HG02610 (cell line): ENCODE data around the gene RMND5A.

Experiments used
- ATAC-seq: cut with Tn5 transposase; IDR thresholded peaks from one replicate; pipeline ENCODE4 v1.9.1; 2021; ENCODE audit warnings: mild to moderate bottlenecking, moderate library complexity; ENCODE audit not compliant: unreplicated experiment

RMND5A gene, protein sequence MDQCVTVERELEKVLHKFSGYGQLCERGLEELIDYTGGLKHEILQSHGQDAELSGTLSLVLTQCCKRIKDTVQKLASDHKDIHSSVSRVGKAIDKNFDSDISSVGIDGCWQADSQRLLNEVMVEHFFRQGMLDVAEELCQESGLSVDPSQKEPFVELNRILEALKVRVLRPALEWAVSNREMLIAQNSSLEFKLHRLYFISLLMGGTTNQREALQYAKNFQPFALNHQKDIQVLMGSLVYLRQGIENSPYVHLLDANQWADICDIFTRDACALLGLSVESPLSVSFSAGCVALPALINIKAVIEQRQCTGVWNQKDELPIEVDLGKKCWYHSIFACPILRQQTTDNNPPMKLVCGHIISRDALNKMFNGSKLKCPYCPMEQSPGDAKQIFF

GRCh38 chr2:86719637-86720539 lies at the start of gene RMND5A:
RMND5A (plus strand) TSS chr2:86720291; CDS start chr2:86720668, 377 bp downstream.
- ATAC-seq, result peak; percentile 95

- no peak for ATAC-seq
Observed at GRCh38 chr2:86671337-86671981, 48.6 kb upstream of the RMND5A start.

GRCh38 chr2:86672027-86672545 lies 48.0 kb upstream of the RMND5A start:
- ATAC-seq, result no peak

DNA sequence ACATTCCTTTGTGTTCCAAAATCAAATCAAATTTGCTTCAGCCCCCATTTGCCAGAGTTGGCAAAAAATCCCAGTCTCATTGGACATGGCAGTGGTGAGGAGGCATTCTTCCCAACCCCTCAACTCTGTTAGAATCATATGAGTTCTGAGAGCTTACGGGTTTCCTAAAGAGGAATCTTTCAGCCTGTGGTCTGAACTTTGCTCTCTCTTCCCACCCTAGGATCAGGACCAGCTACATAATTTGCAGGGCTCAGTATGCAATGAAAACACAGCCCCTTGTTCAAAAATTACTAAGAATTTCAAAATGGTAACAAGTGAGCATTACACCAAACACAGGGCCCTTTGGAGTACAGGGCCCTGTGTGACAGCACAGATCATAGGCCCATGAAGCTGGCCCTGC lies 47.1 kb upstream of the RMND5A start:
- ATAC-seq, result no peak

DNA sequence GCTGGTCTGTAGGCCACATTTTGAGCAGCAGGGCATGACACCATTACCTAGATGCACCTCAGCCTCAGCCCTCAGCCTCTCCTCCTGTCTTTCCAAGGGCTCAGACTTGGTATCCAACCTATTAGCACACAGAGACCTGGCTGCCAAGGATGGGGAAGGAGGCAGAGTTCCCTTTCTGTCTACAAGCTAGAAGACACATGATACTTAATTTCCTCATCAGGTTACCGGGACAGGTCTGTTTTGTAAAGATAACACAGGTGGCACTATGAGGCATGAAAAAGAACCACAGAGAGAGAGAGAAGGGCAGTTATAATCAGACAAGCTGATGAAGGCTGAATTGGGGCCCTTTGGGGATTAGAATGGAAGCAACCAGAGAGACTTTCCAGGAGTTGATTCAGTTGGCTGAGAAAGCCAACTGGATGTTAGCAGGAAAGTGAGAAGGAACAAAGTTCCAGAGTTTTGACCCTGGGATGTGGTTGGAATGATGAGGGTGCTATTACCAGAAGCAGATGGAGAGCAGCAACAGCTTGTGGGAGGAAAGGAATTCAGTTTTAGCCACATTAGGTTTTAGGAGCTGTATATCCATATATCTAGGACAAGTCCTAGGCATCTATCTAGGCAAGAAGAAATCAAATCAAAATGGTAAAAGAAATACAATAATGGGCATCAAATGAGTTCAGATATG lies 46.0 kb upstream of the RMND5A start:
- ATAC-seq, result no peak

DNA sequence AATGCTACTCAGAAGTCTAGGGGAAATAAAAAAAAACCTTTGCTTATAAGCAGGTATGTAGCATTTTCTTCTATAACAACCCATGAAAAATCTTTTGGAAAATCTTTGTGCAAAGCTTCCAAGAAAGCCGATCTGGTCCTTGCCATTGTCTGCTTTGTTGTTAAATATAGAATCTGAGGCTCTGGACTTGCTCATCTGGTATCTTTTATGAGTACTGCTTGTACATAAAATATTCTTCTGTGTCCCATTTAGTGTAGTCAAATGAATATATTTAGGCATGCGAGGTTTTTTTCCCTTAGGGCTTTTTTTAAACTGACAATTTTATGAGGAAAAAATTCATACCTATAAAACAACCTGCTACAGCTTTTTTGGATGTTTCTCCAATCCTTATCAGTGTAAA lies 45.0 kb upstream of the RMND5A start:
- ATAC-seq, result no peak

- no peak for ATAC-seq
Observed at GRCh38 chr2:86675511-86676015, 44.5 kb upstream of the RMND5A start.

DNA sequence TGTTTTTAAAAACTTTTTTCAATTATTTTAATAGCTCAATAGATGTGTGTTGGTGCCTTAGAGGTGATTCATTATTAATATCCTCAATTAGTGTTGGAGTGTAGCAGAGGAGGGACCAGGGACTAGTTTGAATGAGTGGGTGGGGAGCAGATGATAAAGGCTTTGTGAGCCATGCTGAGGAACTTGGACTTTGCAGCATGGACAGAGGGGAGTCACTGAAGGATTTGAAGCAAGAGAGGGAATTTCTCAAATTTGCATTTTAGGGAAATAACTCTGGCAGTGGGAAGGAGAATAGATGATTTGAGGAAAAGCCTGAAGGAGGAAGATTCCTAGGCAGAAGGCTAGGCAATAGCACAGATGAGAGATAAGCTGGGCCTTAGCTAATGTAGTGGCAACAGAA lies 42.3 kb upstream of the RMND5A start:
- ATAC-seq, result no peak

DNA sequence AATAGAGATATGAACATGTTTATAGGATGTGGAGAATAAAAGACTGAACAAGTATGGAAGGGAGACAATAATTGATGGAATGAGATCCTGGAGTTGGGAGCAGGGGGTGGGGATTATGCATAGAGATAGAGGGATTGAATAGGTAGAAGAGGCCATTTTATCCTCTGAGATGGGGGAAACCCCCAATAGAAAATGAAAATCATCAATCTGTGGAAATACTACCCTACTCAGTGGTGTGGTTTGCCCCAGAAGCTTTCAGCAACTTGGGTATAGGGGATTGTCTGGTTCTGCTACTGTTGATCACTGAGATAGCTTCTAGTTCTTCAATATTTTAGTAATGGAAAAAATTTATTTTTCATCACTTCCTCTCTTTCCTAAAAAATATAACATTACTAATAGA lies 41.1 kb upstream of the RMND5A start:
- ATAC-seq, result no peak

DNA sequence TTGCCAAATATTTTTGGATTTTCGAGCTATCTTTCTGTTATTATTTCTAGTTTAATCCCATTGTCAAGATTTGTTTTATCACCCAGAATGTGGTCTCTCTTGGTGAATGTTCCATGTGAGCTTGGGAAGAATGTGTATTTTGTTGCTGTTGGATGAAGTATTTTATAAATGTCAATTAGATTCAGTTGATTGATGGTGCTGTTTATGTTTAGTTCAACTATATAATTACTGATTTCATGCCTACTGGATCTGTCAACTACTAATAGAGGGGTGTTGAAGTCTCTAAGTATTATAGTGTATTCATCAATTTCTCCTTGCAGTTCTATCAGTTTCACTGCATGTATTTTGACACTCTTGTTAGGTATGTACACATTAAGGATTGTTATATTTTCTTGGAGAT lies 34.7 kb upstream of the RMND5A start:
- no peak for ATAC-seq

DNA sequence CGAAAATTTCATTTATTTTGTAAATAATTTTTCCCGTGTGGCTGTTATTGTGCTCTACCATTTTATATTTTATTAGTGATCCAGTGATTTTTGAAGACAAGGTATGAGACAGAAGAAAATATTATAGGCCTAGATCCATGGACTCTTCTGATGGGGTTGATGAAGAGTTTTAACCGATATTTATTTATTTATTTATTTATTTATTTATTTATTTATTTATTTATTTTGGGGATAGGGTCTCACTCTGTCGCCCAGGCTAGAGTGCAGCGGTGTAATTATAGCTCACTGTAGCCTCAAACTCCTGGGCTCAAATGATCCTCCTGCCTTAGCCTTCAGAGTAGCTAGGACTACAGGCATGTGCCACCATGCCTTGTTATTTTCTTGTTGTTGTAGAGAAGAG lies 33.6 kb upstream of the RMND5A start:
- ATAC-seq, result no peak

DNA sequence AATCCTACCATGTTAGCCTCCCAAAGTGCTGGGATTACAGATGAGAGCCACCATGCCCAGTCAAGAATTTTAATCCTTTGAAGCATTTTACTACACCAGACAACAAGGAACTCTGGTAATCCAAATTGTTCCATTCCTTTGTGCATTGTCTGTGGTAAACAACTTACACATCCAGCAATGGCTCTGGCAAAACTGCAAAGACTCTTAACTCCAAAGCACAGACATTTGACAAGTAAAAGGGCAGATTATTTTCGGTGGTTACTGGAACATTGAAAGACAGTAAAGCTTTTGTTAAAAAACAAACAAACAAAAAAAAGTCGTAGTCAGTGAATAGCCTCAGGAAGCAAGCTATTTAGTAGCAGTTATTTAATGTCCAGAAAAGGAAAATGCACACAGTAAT lies 33.2 kb upstream of the RMND5A start:
- no peak for ATAC-seq

GRCh38 chr2:86695053-86695691 lies 24.9 kb upstream of the RMND5A start:
- no peak for ATAC-seq

GRCh38 chr2:86697551-86698104 lies 22.5 kb upstream of the RMND5A start:
- no peak for ATAC-seq

- ATAC-seq, result no peak
Observed at GRCh38 chr2:86700690-86701089, 19.4 kb upstream of the RMND5A start.

- no peak for ATAC-seq
Observed at GRCh38 chr2:86703704-86704361, 16.3 kb upstream of the RMND5A start.

GRCh38 chr2:86704459-86704971 lies 15.6 kb upstream of the RMND5A start:
- ATAC-seq, result no peak

GRCh38 chr2:86706220-86706619 lies 13.9 kb upstream of the RMND5A start:
- no peak for ATAC-seq

DNA sequence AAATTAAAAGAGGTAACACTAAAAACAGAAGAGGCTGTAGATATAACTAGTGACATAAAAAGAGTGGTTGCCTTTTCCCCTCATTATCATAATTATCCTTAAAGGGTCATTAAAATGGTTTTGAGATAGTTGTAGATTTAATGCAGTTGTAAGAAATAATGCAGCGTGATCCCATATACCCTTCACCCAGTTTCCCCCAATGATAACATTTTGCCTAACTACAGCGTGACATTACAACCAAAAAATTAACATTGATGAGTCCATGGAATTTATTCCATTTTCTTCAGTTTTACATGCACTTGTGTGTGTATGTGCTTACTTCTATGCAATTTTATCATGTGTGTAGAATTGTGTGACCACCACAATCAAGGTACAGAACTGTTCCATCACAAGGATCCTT lies 13.2 kb upstream of the RMND5A start:
- ATAC-seq, result no peak
